IMR-90 (cell line): ENCODE measurements around the gene ROCK2. TPM values are rescaled to one million over a fixed set of nuclear protein-coding genes. Genes with fewer than 3 reads are reported as not detected.

ENCODE experiments used
- ATAC-seq: fragments of 200-7000 bp; cut with Tn5 transposase; 2 replicates; pipeline ENCODE4 v1.9.1; 2020; ENCODE audit warnings: low read depth, mild to moderate bottlenecking, moderate library complexity
- BruUV-seq: library from RNA; stranded (reverse); fragments of 400-500 nt; replicated peaks from 2 replicates; lab custom pipeline; 2021; lab: Mats Ljungman, UMichigan
- CTCF ChIA-PET: fragments of 300-600 bp; formaldehyde crosslinking; extraction: SDS; loops from one replicate; lab custom pipeline; 2021; ENCODE audit warnings: antibody characterized with exemption; lab: Yijun Ruan, JAX
- POLR2A ChIA-PET: fragments of 300-600 bp; sonication (Branson Sonifier 250); formaldehyde crosslinking; loops from one replicate; lab custom pipeline; 2022; ENCODE audit warnings: antibody characterized with exemption; ENCODE audit not compliant: unreplicated experiment; lab: Charles Lee
- DNase-seq: peaks from one replicate; pipeline ENCODE4 v3.0.0; 2013
- H2AFZ ChIP-seq: replicated peaks from 2 replicates; pipeline ENCODE3; 2013; ENCODE audit warnings: low read length, mild to moderate bottlenecking; ENCODE audit not compliant: poor library complexity
- H2AK5ac ChIP-seq: 2 replicates; pipeline ENCODE4 v1.6.1; 2013; ENCODE audit warnings: low read depth, low read length, inconsistent platforms
- H2AK9ac ChIP-seq: replicated peaks from 2 replicates; pipeline ENCODE3; 2013; ENCODE audit warnings: mild to moderate bottlenecking, low read depth, low read length, moderate library complexity; ENCODE audit not compliant: poor library complexity
- H2BK120ac ChIP-seq: 2 replicates; pipeline ENCODE4 v1.6.1; 2013; ENCODE audit warnings: low read depth, low read length, inconsistent platforms
- H2BK15ac ChIP-seq: 3 replicates; pipeline ENCODE4 v1.6.1; 2013; ENCODE audit warnings: low read depth, low read length, inconsistent platforms
- H2BK20ac ChIP-seq: 2 replicates; pipeline ENCODE4 v1.6.1; 2013; ENCODE audit warnings: low read depth, mild to moderate bottlenecking, inconsistent platforms, low read length, moderate library complexity
- H2BK5ac ChIP-seq: 2 replicates; pipeline ENCODE4 v1.6.1; 2013; ENCODE audit warnings: mild to moderate bottlenecking, low read depth, low read length, inconsistent platforms; ENCODE audit not compliant: poor library complexity, severe bottlenecking
- H3K14ac ChIP-seq: replicated peaks from 2 replicates; pipeline ENCODE4 v1.6.1; 2013; ENCODE audit warnings: low read depth, low read length, inconsistent platforms
- H3K18ac ChIP-seq: 2 replicates; pipeline ENCODE4 v1.6.1; 2013; ENCODE audit warnings: low read depth, low read length, control low read depth
- H3K23ac ChIP-seq: 2 replicates; pipeline ENCODE4 v1.6.1; 2013; ENCODE audit warnings: low read depth, low read length, inconsistent platforms
- H3K27ac ChIP-seq: 2 replicates; pipeline ENCODE4 v1.5.1; 2013; ENCODE audit warnings: mild to moderate bottlenecking, control low read depth, low read length; ENCODE audit not compliant: insufficient read depth
- H3K27me3 ChIP-seq: 2 replicates; pipeline ENCODE4 v1.6.1; 2013; ENCODE audit warnings: low read length; ENCODE audit not compliant: control insufficient read depth, insufficient read depth
- H3K36me3 ChIP-seq: 2 replicates; pipeline ENCODE4 v1.6.1; 2013; ENCODE audit warnings: low read length, mixed read lengths; ENCODE audit not compliant: control insufficient read depth, insufficient read depth
- H3K4ac ChIP-seq: 2 replicates; pipeline ENCODE4 v1.6.1; 2013; ENCODE audit warnings: low read depth, low read length, inconsistent platforms
- H3K4me1 ChIP-seq: 2 replicates; pipeline ENCODE4 v1.6.1; 2013; ENCODE audit warnings: low read length, mixed read lengths; ENCODE audit not compliant: control insufficient read depth, insufficient read depth
- H3K4me2 ChIP-seq: 2 replicates; pipeline ENCODE4 v1.6.1; 2013; ENCODE audit warnings: low read depth, mild to moderate bottlenecking, control low read depth, low read length, moderate library complexity
- H3K4me3 ChIP-seq: 2 replicates; pipeline ENCODE4 v1.5.1; 2013; ENCODE audit warnings: low read depth, mild to moderate bottlenecking, control low read depth, low read length, moderate library complexity; ENCODE audit not compliant: insufficient read depth
- H3K56ac ChIP-seq: 2 replicates; pipeline ENCODE4 v1.6.1; 2013; ENCODE audit warnings: low read length, inconsistent platforms; ENCODE audit not compliant: insufficient read depth; ENCODE audit errors: extremely low read depth
- H3K79me1 ChIP-seq, 2 experiments: 2 replicates each; pipeline ENCODE4 v1.6.1; 2013; ENCODE audit warnings: low read length in 2 of 2, inconsistent platforms in 1 of 2, low read depth in 1 of 2
- H3K9ac ChIP-seq: 2 replicates; pipeline ENCODE4 v1.6.1; 2013; ENCODE audit warnings: low read depth, low read length, control low read depth
- H3K9me1 ChIP-seq: 2 replicates; pipeline ENCODE4 v1.6.1; 2013; ENCODE audit warnings: low read length, inconsistent platforms; ENCODE audit not compliant: insufficient read depth
- H3K9me3 ChIP-seq: 2 replicates; pipeline ENCODE4 v1.6.1; 2013; ENCODE audit warnings: low read length; ENCODE audit not compliant: control insufficient read depth, insufficient read depth
- H4K20me1 ChIP-seq: 2 replicates; pipeline ENCODE4 v1.6.1; 2013; ENCODE audit warnings: low read length, inconsistent platforms; ENCODE audit not compliant: insufficient read depth
- H4K5ac ChIP-seq: 2 replicates; pipeline ENCODE4 v1.6.1; 2013; ENCODE audit warnings: mild to moderate bottlenecking, low read depth, low read length, control low read depth
- H4K8ac ChIP-seq, 2 experiments: 2 replicates each; pipeline ENCODE4 v1.6.1; 2013; ENCODE audit warnings: low read depth in 2 of 2, low read length in 2 of 2, control low read depth in 1 of 2, inconsistent platforms in 1 of 2
- H4K91ac ChIP-seq: 2 replicates; pipeline ENCODE4 v1.6.1; 2013; ENCODE audit warnings: low read depth, low read length, inconsistent platforms; ENCODE audit not compliant: insufficient read depth
- CTCF ChIP-seq: conservative IDR thresholded peaks from 2 replicates; pipeline ENCODE4 v1.5.1; 2012; ENCODE audit warnings: mild to moderate bottlenecking, low read depth, low read length, improper control_type of control experiment
- FOS ChIP-seq: fragments of 150-350 bp; IDR thresholded peaks from 2 replicates; pipeline ENCODE4 v1.6.1; 2016; ENCODE audit warnings: low read depth, low read length
- POLR2A ChIP-seq: IDR thresholded peaks from 2 replicates; pipeline ENCODE4 v1.6.1; 2012; ENCODE audit warnings: mild to moderate bottlenecking, low read depth, low read length
- WGBS, 2 experiments: methylation state at CpG; one replicate each; pipeline versions ENCODE4 v1.1.5 to v1.1.7; 2013; ENCODE audit warnings: missing lambda C conversion rate in 2 of 2; ENCODE audit not compliant: insufficient read length in 1 of 2; ENCODE audit errors: extremely low coverage in 2 of 2; 5-methylcytosine and 5-hydroxymethylcytosine counted together
- dilution Hi-C: fragments of 300-500 bp; cut with HindIII; formaldehyde crosslinking; loops from one replicate; pipeline ENCODE4 v1.14.3; 2018; ENCODE audit warnings: low sequenced_read_pairs; ENCODE audit not compliant: unreplicated experiment
- in situ Hi-C: fragments of 300-500 bp; cut with MboI; formaldehyde crosslinking; loops from 3 replicates; pipeline ENCODE4 v1.14.3; 2019; ENCODE audit warnings: low sequenced_read_pairs, inconsistent platforms, mixed read lengths
- intact Hi-C: fragments of 100-400 bp; cut with micrococcal nuclease; formaldehyde crosslinking; loops from 2 replicates; pipeline ENCODE4 v1.10.0; 2022
- polyA plus RNA-seq, 3 experiments: library from polyadenylated mRNA; depleted of rRNA; stranded (reverse); fragments of >200 nt; gene quantifications; 2 replicates each; pipeline ENCODE4 v1.2.3, GENCODE V29; 2012; ENCODE audit warnings: low replicate concordance in 1 of 3
- total RNA-seq: library from RNA; depleted of rRNA; stranded (reverse); fragments of >200 nt; gene quantifications from 2 replicates; pipeline ENCODE4 v1.2.3, GENCODE V29; 2012

ROCK2 gene
- total and polyA plus RNA-seq, 2 of the 4 experiments (the other 2 are of a cell fraction) = 9.0 to 28.3 TPM

DNA sequence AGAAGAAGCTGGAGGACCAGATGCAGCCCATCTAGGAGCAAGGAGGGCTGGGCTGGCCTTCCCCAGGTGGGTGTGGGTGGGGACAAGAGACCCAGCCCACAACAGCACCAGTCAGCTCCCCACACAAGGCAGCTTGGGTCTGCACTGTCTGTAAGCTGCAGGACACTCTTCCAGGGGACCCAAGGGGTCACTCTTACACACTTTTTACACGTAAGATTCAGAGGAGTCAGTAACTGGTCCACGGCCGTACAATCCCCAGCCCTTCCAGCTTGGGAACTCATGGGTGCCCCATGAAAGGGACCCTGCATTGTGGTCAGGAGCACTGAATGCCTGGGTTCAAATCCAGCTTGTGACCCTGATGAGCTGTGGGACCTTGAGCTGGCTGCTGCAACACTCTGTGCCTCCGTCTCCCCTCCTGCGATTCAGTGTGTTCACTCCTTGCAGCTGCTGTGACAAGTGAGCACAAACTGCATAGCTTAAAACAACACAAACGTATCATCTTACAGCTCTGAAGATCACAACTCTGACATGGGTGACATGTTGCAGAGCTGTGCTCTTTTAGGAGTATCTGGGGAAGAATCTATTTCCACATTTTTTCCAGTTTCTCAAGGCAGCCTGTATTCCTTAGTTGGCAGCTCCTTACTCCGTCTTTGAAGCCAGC, 200.2 kb downstream of the ROCK2 start:
- Histone ChIP-seq H2BK120ac (no peak overlapping the region), H3K79me1 (no peaks in the 10 kb centered on the region), H3K4me2 (no peak overlapping the region), H3K27ac (no peak overlapping the region), H2BK5ac (no peak overlapping the region), H3K56ac (no peak overlapping the region), H3K4ac (no peak overlapping the region), H4K91ac (no peak overlapping the region), H3K27me3 (peaks cover 16% of the 10 kb centered on the region), H4K8ac (no peak overlapping the region), H3K9me1 (no peaks in the 10 kb centered on the region; the same call in 1 of the 2 replicates), H3K4me3 (no peak overlapping the region), H2AK9ac (peak overlapping the region; percentile 9), H4K5ac (no peak overlapping the region), H3K18ac (no peak overlapping the region), H3K23ac (no peak overlapping the region), H2AFZ (no peak overlapping the region), H2BK20ac (no peak overlapping the region), H3K9ac (no peak overlapping the region), H2AK5ac (no peak overlapping the region), H3K36me3 (no peaks in the 10 kb centered on the region), H3K4me1 (no peaks in the 10 kb centered on the region; the same call in 1 of the 2 replicates), H2BK15ac (no peak overlapping the region), H3K9me3 (peaks cover 9% of the 10 kb centered on the region), H3K14ac (no peak overlapping the region), H4K20me1 (no peaks in the 10 kb centered on the region)
- no TSS peak for BruUV-seq
- intact Hi-C loops (no loop called here), dilution Hi-C loops (no loop called here), in situ Hi-C loops (loop anchor here (25.0 kb wide), 1 partner anchor 618 kb away; no protein-coding TSS in a partner anchor)
- TF ChIP-seq FOS (no peak), POLR2A (no peak), CTCF (no peak)
- ATAC-seq (peak; percentile 17; the same call in 1 of the 2 replicates), DNase-seq (no peak)
- CTCF ChIA-PET = interaction anchor here (0.7 to 1.8 kb wide), 2 partner anchors 11 to 630 kb away, joined by 3 to 8 read pairs; a partner anchor contains a TSS
- POLR2A ChIA-PET = no interaction called here
- 73% methylated on average over 4 of the region's 7 CpGs; no CpG with 5 or more reads in 1 of the 2 experiments for WGBS, 2 experiments
